Stimulated activated CD8-positive, alpha-beta memory T cell treated with anti-CD3 and anti-CD28 coated beads, Interleukin-15, amount 100 ng/mL, for 4 hours (primary cell): ENCODE results near the gene FAM227B.
"Not testable (repeated sequence)": the region's sequence is repeated elsewhere in the genome, so short reads cannot be mapped to it uniquely, and the experiment has no call there.

Experiments
- DNase-seq, 2 donors: peaks; one replicate each; pipeline ENCODE4 v3.0.0-alpha.2; 2020; ENCODE audit warnings: low read depth in 2 of 2

Gene FAM227B

DNA sequence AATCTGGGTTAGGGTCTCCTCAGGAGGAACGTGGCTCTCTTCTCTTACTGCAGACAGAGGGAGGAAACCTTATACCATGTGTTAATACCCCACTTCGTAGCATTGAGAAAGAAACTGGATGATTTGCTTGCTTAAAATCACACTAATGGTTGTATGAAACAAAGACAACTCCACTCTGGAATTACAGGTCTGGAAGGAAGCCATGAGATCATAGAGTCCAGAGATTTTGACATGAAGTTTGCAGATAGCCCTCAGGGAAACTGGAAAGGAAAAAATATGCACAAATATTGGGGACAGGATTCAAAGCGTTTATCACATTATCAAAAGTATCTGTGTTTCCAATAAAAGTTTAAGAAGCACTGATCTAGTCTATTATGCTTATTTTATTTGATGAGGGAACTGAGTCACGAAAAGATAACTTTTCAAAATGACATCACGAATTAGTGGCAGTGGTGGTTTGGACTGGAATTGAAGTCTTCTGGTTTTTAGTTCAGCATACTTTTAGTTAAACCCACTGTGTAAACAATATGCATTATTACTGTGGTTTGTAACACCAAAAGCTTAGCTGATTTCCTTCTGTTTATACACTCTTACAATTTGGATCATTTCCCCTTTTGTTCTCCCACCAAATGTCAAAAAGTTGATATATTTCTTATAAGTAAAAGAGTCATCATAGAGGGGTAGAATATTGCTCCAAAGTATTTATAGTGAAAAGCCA lies 180.8 kb downstream of the FAM227B start:
- no peak for DNase-seq

- no peak for DNase-seq
These were observed 181.5 kb downstream of the FAM227B start for GRCh38 chr15:49438962-49439631.

DNA sequence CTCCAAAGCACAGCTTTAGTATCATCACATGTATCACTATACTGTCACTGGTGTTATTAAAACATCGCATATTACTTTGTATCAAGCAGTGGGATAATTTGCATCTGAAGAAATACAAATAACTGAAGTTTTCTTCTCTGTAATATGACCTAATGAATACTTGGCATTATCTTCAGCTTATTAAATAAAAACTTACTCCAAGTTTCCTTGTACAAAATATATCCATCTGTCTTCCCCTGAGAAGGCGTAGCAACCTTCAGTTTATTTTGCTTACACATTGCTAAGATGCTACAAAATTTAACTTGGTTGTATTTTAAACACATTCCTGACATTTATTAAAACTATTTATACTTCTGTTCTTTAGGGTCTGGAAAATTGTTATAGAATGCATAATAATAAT lies 183.9 kb downstream of the FAM227B start:
- no peak for DNase-seq

GRCh38 chr15:49435174-49435573 lies 185.4 kb downstream of the FAM227B start:
- no peak for DNase-seq

- DNase-seq: no peak
These were observed 190.6 kb downstream of the FAM227B start for GRCh38 chr15:49430046-49430445.

DNA sequence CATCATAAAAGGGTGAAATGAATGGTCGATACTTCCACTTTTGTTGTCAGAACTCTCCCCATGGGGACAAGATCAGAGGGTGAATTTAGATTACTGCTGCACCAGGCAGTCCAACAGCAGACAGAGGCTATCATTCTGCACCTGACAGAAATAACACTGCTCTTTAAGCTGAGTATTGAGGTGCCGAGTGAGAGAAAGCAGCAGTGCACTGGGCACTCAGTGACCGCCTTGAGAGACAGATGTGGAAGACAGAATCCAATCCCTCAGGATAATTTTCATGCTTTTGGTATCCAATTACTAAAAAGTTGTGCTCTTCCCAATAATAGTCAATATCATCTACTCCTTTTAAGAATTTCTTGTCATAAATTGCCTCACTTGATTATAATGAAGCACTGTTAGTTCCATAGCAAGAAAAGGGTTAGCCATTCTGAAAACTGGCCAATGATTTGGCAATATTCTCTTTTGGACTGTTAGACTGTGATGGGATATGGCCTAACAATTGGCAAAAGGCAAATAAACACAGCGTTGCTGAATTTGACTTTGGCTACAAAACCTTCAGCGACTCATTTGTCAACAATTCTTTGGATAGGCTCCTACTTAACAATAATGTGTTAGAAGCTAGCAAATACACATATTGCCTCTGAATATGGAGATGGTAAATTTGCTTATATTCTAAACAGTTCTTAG lies 192.1 kb downstream of the FAM227B start:
- no peak for DNase-seq

- DNase-seq: no peak
These were observed 193.2 kb downstream of the FAM227B start for GRCh38 chr15:49427372-49427771.

- DNase-seq: no peak
These were observed 195.7 kb downstream of the FAM227B start for GRCh38 chr15:49424954-49425353.

- no peak for DNase-seq
These were observed 196.6 kb downstream of the FAM227B start for GRCh38 chr15:49423901-49424550.

DNA sequence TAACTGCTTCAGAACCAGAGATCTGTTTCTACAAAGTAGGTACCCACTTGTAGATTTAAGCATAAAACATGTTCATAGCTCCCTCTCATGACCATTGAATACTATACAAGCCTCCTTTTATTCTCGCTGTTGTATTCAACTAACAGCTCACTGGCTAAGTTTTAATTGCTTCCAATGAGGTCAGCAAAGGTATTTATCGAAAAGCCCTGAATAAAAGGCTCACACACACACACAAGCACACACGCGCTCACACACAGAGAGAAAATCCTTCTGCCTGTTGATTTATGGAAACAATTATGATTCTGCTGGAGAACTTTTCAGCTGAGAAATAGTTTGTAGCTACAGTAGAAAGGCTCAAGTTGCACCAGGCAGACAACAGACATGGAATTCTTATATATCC lies 197.6 kb downstream of the FAM227B start, which contains the start of gene FGF7:
Gene FGF7, plus strand, starts transcription at position 222 of the 400 bp plus-strand sequence. CDS start 1,056 bp downstream, outside the sequence.
- DNase-seq: no peak

DNA sequence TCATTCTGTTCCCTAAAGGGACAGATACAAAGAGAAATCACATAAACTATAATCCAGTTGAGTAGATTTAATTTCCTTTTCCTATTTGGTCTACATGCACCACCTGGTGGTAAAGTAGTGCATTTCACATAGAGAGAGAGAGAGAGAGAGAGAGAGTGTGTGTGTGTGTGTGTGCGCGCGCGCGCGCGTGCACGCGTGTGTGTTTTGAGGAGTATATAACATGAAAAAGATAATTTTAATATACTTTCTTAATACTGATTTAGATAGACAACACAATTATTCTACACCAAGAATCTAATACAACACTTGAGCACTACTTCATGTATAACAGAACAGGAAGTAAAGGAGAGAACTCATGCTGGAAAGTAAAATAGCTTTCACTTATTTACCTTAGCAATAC lies 198.6 kb downstream of the FAM227B start:
- DNase-seq: no peak

GRCh38 chr15:49418811-49419210 lies 201.8 kb downstream of the FAM227B start:
- DNase-seq: no peak

DNA sequence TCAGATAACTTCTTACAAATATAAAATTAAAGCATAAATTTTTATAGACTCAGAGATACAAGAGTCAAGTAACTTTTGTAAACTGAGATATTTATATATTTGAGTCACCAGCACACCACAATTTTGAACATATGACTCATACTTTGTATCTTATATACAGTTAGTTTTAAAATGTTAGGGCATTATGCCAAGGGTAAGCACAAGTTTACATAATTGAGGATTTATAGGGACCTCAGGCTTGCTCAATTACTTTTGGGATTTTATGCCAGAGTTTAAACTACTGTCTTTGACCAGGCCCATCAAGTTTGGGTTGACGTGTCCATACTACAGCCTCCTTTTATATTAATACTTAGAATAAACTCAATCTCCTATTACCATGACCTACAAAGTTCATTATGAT lies 205.0 kb downstream of the FAM227B start:
- no peak for DNase-seq

- DNase-seq: no peak
These were observed 205.5 kb downstream of the FAM227B start for GRCh38 chr15:49415149-49415548.

DNA sequence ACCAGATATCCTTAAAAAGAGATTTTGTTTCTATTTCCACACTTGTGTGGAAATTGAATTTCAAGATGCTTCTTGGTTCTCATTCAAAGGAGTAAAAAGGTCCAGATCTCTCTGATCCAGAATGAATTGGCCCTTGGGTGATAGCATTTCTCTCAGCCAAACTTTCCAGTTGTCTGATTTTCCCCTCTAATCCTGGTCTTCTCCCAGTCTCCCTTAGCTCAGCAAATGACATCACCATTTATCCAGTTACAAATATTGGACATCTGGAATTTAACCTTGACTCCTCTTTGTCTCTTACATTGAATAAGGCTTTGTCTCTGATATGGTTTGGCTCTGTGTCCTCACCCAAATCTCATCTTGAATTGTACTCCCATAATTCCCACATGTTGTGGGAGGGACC lies 207.8 kb downstream of the FAM227B start:
- no peak for DNase-seq

DNA sequence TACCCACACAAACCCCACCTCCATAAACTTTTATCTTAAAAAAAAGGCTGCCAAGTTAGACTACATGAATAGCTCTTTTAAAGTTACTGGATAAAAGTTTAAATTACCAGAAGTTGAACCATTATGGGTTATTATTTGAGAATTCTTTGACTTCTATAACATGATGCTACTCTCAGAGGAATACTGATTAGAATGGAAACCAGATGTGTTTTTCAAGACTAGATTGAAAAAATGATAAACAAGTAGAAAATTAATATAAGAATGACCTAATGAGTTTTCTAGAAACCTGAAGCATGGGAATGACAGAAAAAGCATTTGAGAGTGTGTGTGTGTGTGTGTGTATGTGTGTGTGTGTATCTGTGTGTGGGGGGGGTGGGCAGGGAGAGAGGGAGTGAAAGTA lies 210.0 kb downstream of the FAM227B start:
- DNase-seq: no peak

DNA sequence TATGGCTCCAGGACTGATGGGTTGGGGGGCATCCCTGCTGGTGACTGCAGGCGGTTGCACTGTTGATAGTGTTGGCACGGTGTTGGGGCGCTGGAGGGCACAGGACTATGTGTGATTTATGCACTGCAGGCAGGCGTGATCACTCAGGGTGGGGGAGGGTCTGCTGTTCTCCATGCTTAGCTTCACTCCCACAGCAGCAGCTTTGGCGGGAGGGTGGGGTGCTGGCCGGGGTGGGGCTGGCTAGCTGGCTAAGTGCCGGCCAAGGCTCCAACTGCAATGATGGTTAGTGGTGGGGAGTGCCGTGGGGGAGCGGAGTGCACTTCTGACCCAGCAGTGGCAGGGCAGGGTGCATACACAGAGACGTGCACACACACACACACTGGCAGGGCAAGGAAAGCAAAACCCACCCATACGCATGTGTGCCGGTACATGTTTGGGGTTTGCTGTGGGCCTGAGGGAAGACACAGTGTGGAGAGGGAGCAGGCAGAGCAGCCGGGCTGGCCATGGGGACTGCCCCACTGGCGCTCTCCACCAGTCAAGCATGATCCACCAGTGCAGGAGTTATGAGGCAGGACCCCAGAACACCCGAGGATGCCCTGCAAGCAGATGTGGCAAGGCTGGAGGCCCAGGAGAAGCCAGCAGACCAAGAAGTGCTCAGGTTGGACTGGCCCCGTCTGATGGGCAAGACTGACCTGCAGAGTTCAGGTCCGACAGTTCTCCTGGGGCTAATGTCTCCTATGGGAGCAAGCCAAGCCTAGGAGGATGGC lies 214.1 kb downstream of the FAM227B start:
- DNase-seq: no peak

DNA sequence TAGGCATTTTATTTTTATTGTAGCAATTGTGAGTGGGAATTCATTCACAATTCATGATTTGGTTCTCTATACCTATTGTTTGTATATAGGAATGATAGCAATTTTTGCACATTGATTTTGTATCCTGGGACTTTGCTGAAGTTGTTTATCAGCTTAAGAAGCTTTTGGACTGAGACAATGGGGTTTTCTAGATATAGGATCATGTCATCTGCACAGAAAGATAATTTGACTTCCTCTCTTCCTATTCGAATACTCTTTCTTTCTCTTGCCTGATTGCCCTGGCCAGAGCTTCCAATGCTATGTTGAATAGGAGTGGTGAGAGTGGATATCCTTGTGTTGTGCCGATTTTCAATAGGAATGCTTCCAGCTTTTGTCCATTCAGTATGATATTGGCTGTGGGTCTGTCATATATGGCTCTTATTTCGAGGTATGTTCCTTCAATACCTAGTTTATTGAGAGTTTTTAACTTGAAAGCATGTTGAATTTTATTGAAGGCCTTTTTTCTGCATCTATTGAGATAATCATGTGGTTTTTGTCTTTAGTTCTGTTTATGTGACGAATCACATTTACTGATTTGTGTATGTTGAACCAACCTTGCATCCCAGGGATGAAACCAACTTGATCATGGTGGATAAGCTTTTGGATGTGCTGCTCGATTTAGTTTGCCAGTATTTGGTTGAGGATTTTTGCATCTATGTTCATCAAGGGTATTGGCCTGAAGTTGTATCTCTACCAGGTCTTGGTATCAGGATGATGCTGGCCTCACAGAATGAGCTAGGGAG lies 217.9 kb downstream of the FAM227B start:
- DNase-seq: not testable (repeated sequence)

GRCh38 chr15:49387471-49387870 lies 233.1 kb downstream of the FAM227B start:
- DNase-seq: no peak

- DNase-seq: no peak
These were observed 237.4 kb downstream of the FAM227B start for GRCh38 chr15:49383266-49383665.

- no peak for DNase-seq
These were observed 238.2 kb downstream of the FAM227B start for GRCh38 chr15:49382394-49382793.
